Stimulated activated CD4-positive, alpha-beta T cell treated with anti-CD3 and anti-CD28 coated beads, Interleukin-2, amount 100 ng/mL, for 4 hours (primary cell): ENCODE data around the gene SSNA1.
A peak's percentile ranks its signal among the peaks of the same experiment; 100 is the strongest.
"Not testable (repeated sequence)": the region's sequence is repeated elsewhere in the genome, so short reads cannot be mapped to it uniquely, and the experiment has no call there.

Experiments used
- DNase-seq: peaks from one replicate; pipeline ENCODE4 v3.0.0-alpha.2; 2020; ENCODE audit warnings: low read depth

The SSNA1 gene

DNA sequence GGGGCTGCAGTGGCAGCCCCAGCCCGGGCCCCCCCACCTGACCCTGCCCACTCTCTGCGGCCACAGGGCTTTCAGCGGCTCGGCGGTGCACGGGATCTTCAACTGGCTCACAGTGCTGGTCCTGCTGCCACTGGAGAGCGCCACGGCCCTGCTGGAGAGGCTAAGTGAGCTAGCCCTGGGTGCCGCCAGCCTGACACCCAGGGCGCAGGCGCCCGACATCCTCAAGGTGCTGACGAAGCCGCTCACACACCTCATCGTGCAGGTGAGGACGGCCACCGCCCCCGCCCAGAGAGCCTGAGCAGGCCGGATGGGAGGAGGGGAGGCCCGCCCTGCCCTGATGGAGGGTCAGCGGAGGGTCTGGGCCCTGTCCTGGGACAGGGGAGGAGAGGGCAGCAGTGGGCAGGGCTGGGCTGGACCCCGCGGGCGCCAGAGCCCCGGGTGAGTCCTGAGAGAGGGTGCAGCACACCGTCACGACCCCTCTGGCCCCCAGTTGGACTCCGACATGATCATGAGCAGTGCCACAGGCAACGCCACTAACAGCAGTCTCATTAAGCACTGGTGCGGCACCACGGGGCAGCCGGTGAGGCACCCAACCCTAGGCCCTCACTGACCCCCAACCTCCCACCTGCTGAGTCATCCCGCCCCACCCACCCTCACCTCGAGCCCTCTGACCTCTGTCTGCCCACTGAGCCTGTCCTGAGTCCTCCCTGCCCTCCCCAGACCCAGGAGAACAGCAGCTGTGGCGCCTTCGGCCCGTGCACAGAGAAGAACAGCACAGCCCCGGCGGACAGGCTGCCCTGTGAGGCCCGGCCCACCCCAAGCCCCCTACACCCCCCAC, 44.9 kb downstream of the SSNA1 start:
- DNase-seq = no peak

DNA sequence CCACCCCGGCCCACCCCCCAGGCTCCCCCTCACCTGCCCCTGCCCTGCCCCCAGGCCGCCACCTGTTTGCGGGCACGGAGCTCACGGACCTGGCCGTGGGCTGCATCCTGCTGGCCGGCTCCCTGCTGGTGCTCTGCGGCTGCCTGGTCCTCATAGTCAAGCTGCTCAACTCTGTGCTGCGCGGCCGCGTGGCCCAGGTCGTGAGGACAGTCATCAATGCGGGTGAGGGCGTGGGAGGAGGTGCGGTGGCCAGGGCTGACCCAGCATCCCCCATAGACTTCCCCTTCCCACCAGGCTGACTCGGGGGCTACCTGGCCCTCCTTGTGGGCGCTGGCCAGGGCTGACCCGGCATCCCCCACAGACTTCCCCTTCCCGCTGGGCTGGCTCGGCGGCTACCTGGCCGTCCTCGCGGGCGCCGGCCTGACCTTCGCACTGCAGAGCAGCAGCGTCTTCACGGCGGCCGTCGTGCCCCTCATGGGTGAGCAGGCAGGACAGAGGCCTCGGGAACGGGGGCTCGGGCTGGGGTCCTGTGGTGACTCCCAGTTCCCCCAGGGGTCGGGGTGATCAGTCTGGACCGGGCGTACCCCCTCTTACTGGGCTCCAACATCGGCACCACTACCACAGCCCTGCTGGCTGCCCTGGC, 45.7 kb downstream of the SSNA1 start:
- no peak for DNase-seq

DNA sequence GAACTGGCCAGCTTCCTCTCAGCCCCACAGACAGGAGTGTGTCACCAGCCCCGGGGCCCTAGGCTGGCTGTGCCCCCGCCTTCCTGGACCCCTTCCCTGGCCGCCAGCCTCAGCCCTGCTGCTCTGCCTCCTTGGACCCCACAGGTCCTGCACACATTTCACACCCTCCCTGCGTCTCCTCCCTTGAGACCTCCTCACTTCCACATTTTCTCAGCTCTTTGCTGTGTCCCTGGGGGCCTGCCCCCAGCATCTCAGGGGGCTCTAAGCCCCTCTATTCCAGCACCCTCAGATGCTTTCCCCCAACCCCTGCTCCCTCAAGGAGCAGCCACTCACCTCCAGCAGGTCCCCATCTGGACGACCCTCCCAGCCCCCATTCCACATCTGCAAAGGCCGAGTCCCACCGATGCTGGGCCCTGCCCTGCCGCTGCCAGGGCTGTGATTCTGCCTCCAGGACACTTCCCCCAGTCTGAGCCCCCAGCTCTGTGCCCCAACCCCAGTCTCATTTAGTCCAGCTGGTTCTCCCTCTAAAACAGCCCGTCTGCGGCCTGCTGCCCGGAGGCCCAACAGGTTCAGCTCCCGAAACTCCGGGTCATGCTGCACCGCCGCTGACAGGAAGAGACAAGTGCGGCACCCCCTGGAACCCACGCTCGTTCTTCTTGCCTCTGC, 46.4 kb downstream of the SSNA1 start:
- DNase-seq = no peak

DNA sequence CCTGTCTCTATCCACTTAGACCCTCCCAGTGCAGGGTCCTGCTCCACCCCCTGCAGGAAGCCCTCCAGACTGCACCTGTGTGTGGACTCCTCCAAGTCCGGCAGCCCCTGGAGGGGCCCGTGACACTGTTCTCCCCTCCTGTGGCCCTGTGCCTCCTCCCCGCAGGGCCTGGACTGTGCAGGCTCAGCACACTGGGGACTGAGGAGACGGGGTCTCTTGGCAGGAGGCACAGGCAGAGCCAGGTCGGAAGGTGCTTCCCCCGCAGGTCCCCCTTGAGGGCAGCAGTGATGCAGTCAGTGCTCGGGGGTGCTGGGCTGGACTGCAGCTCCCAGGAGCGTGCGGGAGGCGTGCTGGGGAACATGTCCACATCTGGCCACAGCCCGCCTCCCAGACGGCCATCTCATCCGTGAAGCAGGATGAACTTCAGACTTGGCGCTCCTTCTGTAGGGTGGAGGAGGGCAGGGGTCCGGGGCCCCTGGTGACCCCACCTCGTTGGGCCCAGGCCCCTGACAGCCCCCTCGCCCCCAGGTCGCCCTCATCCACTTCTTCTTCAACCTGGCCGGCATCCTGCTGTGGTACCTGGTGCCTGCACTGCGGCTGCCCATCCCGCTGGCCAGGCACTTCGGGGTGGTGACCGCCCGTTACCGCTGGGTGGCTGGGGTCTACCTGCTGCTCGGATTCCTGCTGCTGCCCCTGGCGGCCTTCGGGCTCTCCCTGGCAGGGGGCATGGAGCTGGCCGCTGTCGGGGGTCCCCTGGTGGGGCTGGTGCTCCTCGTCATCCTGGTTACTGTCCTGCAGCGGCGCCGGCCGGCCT, 47.2 kb downstream of the SSNA1 start:
- no peak for DNase-seq

DNA sequence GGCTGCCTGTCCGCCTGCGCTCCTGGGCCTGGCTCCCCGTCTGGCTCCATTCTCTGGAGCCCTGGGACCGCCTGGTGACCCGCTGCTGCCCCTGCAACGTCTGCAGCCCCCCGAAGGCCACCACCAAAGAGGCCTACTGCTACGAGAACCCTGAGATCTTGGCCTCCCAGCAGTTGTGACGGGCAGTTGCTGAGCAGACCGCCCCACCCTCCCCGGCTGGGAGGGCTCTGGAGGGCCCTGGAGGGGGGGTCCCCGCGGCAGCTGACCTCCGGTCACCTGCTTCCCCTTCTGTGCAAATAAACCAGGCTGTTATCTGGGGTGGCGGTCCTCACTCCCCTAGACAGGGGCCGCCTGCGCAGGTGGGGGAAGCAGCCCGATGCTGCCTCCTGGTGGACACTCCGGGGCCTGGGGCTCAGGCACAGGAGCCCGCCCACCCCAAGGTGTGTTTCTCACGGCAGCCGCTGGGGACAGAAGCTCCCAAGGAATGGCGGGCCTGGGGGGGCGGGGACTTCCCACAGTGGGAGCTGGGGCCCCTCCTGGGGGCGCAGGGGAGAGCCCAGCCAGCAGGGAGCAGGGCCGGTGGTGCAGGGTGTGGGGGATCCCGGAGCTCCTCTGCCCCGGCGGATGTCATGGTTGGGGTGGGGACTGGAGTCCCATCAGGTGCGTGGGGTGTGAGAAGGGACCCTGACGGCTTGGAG, 47.9 kb downstream of the SSNA1 start:
- DNase-seq = peak; percentile 87

DNA sequence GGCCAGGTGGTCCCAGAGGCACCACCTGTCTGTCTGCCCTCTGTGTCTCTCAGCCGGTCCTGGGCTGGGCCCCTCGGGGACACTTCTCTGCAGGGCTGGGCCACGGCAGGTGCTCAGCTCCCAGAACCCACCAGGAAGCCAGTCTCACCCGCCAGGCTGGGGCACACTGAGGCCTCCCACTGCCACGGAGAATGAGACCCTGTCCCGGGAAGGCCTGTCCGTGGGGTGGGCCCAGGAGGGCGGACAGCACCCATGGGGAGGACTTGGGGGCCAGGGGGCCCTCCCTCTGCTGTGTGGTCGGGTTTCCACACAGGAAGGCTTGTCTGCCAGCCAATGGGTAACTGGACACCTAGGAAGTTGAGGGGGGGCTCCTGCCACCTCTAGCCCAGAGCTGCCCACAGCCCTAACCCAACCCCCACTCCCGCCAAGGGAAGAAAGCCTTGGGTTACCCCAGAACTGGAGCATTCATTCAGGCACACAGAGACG, 48.5 kb downstream of the SSNA1 start:
- DNase-seq = no peak

DNA sequence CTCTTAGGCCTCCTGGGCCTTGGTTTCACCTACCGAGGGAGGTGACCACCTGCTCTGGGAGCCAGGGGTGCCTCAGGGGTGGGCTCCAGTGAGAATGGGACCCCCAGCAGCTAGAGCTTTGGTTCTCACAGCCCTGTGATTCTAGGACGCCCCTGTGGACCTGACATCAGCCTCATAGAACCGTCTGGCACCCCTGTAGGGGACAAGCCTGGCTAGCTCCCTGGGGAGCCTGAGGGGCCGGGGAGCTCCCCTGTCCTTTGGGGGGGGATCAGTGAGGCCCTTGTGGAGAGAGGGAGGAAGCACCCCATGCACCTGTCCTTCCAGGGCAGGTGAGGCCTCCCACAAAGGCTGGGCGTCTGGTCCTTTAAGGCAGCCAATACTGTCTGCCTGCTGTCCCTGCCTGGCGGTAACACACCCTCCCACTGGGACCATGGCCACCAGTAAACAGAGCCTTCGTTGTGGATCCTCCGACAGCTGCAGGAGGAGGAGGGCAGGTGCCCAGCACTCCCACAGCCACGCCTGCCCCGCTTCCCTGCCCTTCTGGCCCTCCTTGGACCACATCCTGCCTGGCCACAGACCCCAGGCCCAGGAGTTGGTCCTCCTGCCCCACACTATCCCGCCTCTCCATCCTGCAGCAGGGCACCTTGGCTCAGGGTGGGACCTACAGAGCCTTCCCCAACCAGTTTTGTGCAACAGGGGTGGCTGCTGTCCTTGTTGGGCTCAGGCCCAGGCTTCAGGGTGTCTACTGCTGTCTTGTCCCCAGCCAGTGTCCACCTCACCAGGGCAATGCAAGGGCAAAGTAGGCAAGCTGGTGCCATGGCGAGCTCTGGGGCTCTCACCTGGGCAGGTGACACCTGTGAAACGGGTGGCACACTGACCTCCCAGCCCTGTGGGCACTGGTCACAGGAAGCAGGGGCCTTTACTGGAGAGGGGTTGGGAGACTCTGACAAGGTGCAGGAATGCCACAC, 49.6 kb downstream of the SSNA1 start:
- DNase-seq = no peak

DNA sequence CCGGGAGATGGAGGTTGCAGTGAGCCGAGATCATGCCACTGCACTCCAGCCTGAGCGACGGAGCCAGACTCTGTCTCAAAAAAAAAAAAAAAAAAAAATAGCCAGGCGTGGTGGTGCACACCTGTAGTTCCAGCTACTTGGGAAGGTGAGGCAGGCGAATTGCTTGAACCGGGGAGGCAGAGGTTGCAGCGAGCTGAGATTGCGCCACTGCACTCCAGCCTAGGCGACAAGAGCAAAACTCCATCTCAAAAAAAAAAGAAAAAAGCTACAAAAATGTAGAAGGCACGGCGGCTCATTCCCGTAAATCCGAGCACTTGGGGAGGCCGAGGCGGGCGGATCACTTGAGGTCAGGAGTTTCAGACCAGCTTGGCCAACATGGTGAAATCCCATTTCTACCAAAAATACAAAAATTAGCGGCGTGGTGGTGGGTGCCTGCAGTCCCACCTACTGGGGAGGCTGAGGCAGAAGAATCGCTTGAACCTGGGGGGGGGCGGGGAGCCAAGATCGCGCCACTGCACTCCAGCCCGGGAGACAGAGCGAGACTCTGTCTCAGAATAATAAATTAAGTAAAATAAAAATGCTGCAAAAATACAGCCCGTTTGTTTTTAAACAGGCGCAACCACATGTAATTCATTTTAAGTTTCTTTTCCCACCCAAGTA, 51.2 kb downstream of the SSNA1 start:
- not testable (repeated sequence) for DNase-seq
